Trophoblast cell (in vitro differentiated cells and primary cell): ENCODE measurements around the gene S100A16.
"Not testable (repeated sequence)": the region's sequence is repeated elsewhere in the genome, so short reads cannot be mapped to it uniquely, and the experiment has no call there.

Experiments
- DNase-seq, 2 donors: peaks; one replicate each; pipeline ENCODE4 v3.0.0-alpha.2; 2016
- H2AFZ ChIP-seq: 2 replicates; pipeline ENCODE4 v1.6.1; 2013; ENCODE audit warnings: low read length, moderate library complexity, mild to moderate bottlenecking; ENCODE audit not compliant: insufficient read depth, poor library complexity
- H2AK5ac ChIP-seq: 2 replicates; pipeline ENCODE4 v1.6.1; 2013; ENCODE audit warnings: mild to moderate bottlenecking, low read length
- H2BK120ac ChIP-seq: 2 replicates; pipeline ENCODE4 v1.6.1; 2013; ENCODE audit warnings: low read length, mild to moderate bottlenecking, moderate library complexity; ENCODE audit not compliant: insufficient read depth, poor library complexity
- H2BK12ac ChIP-seq: 2 replicates; pipeline ENCODE4 v1.6.1; 2013; ENCODE audit warnings: mild to moderate bottlenecking, low read length, moderate library complexity
- H2BK5ac ChIP-seq: 2 replicates; pipeline ENCODE4 v1.6.1; 2013; ENCODE audit warnings: low read length, low read depth, moderate library complexity, mild to moderate bottlenecking; ENCODE audit not compliant: poor library complexity
- H3K14ac ChIP-seq: 2 replicates; pipeline ENCODE4 v1.6.1; 2013; ENCODE audit warnings: mild to moderate bottlenecking, low read length
- H3K18ac ChIP-seq: 2 replicates; pipeline ENCODE4 v1.6.1; 2013; ENCODE audit warnings: mild to moderate bottlenecking, low read length
- H3K23ac ChIP-seq: 2 replicates; pipeline ENCODE4 v1.6.1; 2013; ENCODE audit warnings: low read length
- H3K27ac ChIP-seq: 2 replicates; pipeline ENCODE4 v1.5.1; 2013; ENCODE audit warnings: low read depth, mild to moderate bottlenecking, inconsistent platforms, low read length, moderate library complexity
- H3K27me3 ChIP-seq: 2 replicates; pipeline ENCODE4 v1.6.1; 2013; ENCODE audit warnings: inconsistent platforms, mild to moderate bottlenecking, low read length, moderate library complexity; ENCODE audit not compliant: insufficient read depth
- H3K36me3 ChIP-seq, 2 experiments: 1 replicate in 1 of 2; 2 replicates in 1 of 2; pipeline ENCODE4 v1.6.1; 2013; ENCODE audit warnings: low read length in 2 of 2, mild to moderate bottlenecking in 2 of 2, moderate library complexity in 1 of 2; ENCODE audit not compliant: insufficient read depth in 2 of 2, control insufficient read depth in 1 of 2
- H3K4ac ChIP-seq: 2 replicates; pipeline ENCODE4 v1.6.1; 2013; ENCODE audit warnings: low read depth, mild to moderate bottlenecking, low read length, moderate library complexity
- H3K4me1 ChIP-seq, 2 experiments: 1 replicate in 1 of 2; 2 replicates in 1 of 2; pipeline ENCODE4 v1.6.1; 2013; ENCODE audit warnings: low read length in 2 of 2, mild to moderate bottlenecking in 2 of 2, moderate library complexity in 1 of 2; ENCODE audit not compliant: insufficient read depth in 2 of 2, control insufficient read depth in 1 of 2
- H3K4me2 ChIP-seq: 2 replicates; pipeline ENCODE4 v1.6.1; 2013; ENCODE audit warnings: inconsistent platforms, mild to moderate bottlenecking, low read length, moderate library complexity
- H3K4me3 ChIP-seq: 2 replicates; pipeline ENCODE4 v1.5.1; 2013; ENCODE audit warnings: mild to moderate bottlenecking, low read depth, low read length, inconsistent platforms
- H3K79me1 ChIP-seq: one replicate; pipeline ENCODE4 v1.6.1; 2013; ENCODE audit warnings: low read length
- H3K79me2 ChIP-seq: 2 replicates; pipeline ENCODE4 v1.6.1; 2013; ENCODE audit warnings: low read length, mild to moderate bottlenecking; ENCODE audit not compliant: control insufficient read depth, insufficient read depth, poor library complexity
- H3K9ac ChIP-seq: 2 replicates; pipeline ENCODE4 v1.6.1; 2013; ENCODE audit warnings: mild to moderate bottlenecking, low read length
- H3K9me3 ChIP-seq: 2 replicates; pipeline ENCODE4 v1.6.1; 2013; ENCODE audit warnings: low read depth, mild to moderate bottlenecking, control low read depth, inconsistent platforms, low read length; ENCODE audit not compliant: insufficient read depth
- H4K12ac ChIP-seq: 2 replicates; pipeline ENCODE4 v1.6.1; 2013; ENCODE audit warnings: low read depth, mild to moderate bottlenecking, low read length, moderate library complexity
- H4K8ac ChIP-seq: 2 replicates; pipeline ENCODE4 v1.6.1; 2013; ENCODE audit warnings: low read depth, mild to moderate bottlenecking, low read length, moderate library complexity
- H4K91ac ChIP-seq: one replicate; pipeline ENCODE4 v1.6.1; 2013; ENCODE audit warnings: low read depth, mild to moderate bottlenecking, low read length, moderate library complexity
- WGBS: extraction: QIAGEN DNeasy Blood & Tissue Kit; methylation state at CpG from one replicate; pipeline ENCODE4 v1.1.7; 2013; ENCODE audit warnings: missing lambda C conversion rate; ENCODE audit not compliant: insufficient read length, insufficient coverage; ENCODE audit errors: extremely low coverage; 5-methylcytosine and 5-hydroxymethylcytosine counted together

S100A16 gene

GRCh38 chr1:153586347-153586746, 26.6 kb downstream of the S100A16 start:
- no CpG with 5 or more reads among the region's 1 CpG for WGBS

GRCh38 chr1:153585006-153585405, 27.9 kb downstream of the S100A16 start:
- Histone ChIP-seq H3K9me3 (no peaks in the 10 kb centered on the region), H4K12ac (no peak overlapping the region), H3K79me1 (no peaks in the 10 kb centered on the region), H2AK5ac (no peak overlapping the region), H3K36me3 (no peaks in the 10 kb centered on the region), H4K8ac (no peak overlapping the region), H3K9ac (no peak overlapping the region), H3K4me1 (peaks cover 4 to 10% of the 10 kb centered on the region in 2 experiments), H3K23ac (no peak overlapping the region), H2BK5ac (no peak overlapping the region), H3K27ac (no peak overlapping the region), H3K27me3 (no peaks in the 10 kb centered on the region), H4K91ac (no peak overlapping the region), H3K4ac (no peak overlapping the region), H2BK120ac (no peak overlapping the region), H2AFZ (no peak overlapping the region), H3K4me2 (no peak overlapping the region), H3K18ac (no peak overlapping the region), H3K14ac (no peak overlapping the region), H3K4me3 (no peak overlapping the region), H2BK12ac (no peak overlapping the region), H3K79me2 (no peaks in the 10 kb centered on the region)
- WGBS = no CpG with 5 or more reads among the region's 1 CpG
- DNase-seq = no peak

More at GRCh38 chr1:153586347-153586746, 26.6 kb downstream of the S100A16 start:
- Histone ChIP-seq H4K91ac (no peak overlapping the region), H4K8ac (no peak overlapping the region), H2BK5ac (no peak overlapping the region), H3K9me3 (no peaks in the 10 kb centered on the region), H3K27ac (no peak overlapping the region), H2AFZ (no peak overlapping the region), H2BK120ac (no peak overlapping the region), H3K79me2 (no peaks in the 10 kb centered on the region), H3K18ac (no peak overlapping the region), H2AK5ac (no peak overlapping the region), H4K12ac (no peak overlapping the region), H2BK12ac (no peak overlapping the region), H3K4me2 (no peak overlapping the region), H3K79me1 (no peaks in the 10 kb centered on the region), H3K9ac (no peak overlapping the region), H3K4me1 (peaks cover 4 to 10% of the 10 kb centered on the region in 2 experiments), H3K27me3 (no peaks in the 10 kb centered on the region), H3K36me3 (no peaks in the 10 kb centered on the region), H3K4ac (no peak overlapping the region), H3K23ac (no peak overlapping the region), H3K4me3 (no peak overlapping the region), H3K14ac (no peak overlapping the region)
- no peak for DNase-seq

GRCh38 chr1:153583976-153584375, 29.0 kb downstream of the S100A16 start:
- H3K79me2 ChIP-seq = no peaks in the 10 kb centered on the region
- no peak overlapping the region for H4K8ac ChIP-seq
- no peak overlapping the region for H3K9ac ChIP-seq
- H3K27me3 ChIP-seq = no peaks in the 10 kb centered on the region
- H4K12ac ChIP-seq = no peak overlapping the region
- no peak overlapping the region for H3K27ac ChIP-seq
- no peak overlapping the region for H2AK5ac ChIP-seq
- no peak overlapping the region for H4K91ac ChIP-seq
- H3K9me3 ChIP-seq = no peaks in the 10 kb centered on the region
- no peak overlapping the region for H3K14ac ChIP-seq
- no peak overlapping the region for H2BK120ac ChIP-seq
- no peak overlapping the region for H3K4me2 ChIP-seq
- no peak overlapping the region for H3K4ac ChIP-seq
- peaks cover 4 to 13% of the 10 kb centered on the region in 2 experiments for H3K4me1 ChIP-seq
- no peak overlapping the region for H3K4me3 ChIP-seq
- H2AFZ ChIP-seq = no peak overlapping the region
- H3K18ac ChIP-seq = no peak overlapping the region
- H2BK12ac ChIP-seq = no peak overlapping the region
- no peak for DNase-seq
- peaks cover 3% of the 10 kb centered on the region for H3K79me1 ChIP-seq
- no peak overlapping the region for H2BK5ac ChIP-seq
- no CpG with 5 or more reads among the region's 2 CpGs for WGBS
- no peaks in the 10 kb centered on the region for H3K36me3 ChIP-seq
- no peak overlapping the region for H3K23ac ChIP-seq

- not testable (repeated sequence) for H2BK5ac ChIP-seq, H3K4me2 ChIP-seq, DNase-seq, H3K9me3 ChIP-seq, H2AFZ ChIP-seq, H2BK12ac ChIP-seq, H3K4ac ChIP-seq, H2BK120ac ChIP-seq, H2AK5ac ChIP-seq, H3K27me3 ChIP-seq, H3K23ac ChIP-seq, H3K18ac ChIP-seq, H3K9ac ChIP-seq, H3K27ac ChIP-seq, H4K8ac ChIP-seq, H4K91ac ChIP-seq, H3K79me1 ChIP-seq, H3K36me3 ChIP-seq, H3K4me3 ChIP-seq, H3K79me2 ChIP-seq, H4K12ac ChIP-seq, H3K14ac ChIP-seq
- WGBS = no CpG with 5 or more reads among the region's 3 CpGs
- H3K4me1 ChIP-seq = peaks cover 4 to 16% of the 10 kb centered on the region in 2 experiments
Measured at GRCh38 chr1:153583514-153583913, 29.4 kb downstream of the S100A16 start.
